ENCODE measurements around the gene LAMB2.
A peak's percentile ranks its signal among the peaks of the same experiment; 100 is the strongest.

LAMB2 gene

GRCh38 chr3:49132437-49133225, at the start of gene LAMB2:
TSS of gene LAMB2 (minus strand) at chr3:49133050. CDS start at chr3:49132867, 183 bp downstream.
- no peak for DNase-seq

- no peak for DNase-seq
Observed at GRCh38 chr3:49181351-49181750, 48.5 kb upstream of the LAMB2 start.

- no peak for DNase-seq
Observed at GRCh38 chr3:49180116-49180515, 47.3 kb upstream of the LAMB2 start.

DNA sequence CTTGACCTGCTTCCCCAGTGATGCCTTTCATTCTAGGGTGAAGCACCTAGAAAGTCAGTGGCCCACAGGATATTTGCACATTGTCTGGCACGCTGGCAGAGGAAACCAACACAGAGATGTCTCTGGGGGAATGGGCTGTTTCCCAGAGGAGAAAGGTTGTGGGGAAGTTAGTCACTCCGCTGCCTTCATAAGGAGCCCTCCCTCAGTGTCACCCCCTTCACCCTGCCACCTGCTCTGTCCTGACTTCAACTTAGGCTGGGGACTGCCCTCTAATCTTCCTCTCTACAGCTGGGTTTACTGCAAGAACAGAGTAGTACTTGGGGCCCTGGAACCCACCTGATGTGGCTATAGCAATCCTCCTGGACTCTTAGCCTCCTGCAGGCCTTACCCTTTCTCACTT, 44.2 kb upstream of the LAMB2 start:
- no peak for DNase-seq

DNA sequence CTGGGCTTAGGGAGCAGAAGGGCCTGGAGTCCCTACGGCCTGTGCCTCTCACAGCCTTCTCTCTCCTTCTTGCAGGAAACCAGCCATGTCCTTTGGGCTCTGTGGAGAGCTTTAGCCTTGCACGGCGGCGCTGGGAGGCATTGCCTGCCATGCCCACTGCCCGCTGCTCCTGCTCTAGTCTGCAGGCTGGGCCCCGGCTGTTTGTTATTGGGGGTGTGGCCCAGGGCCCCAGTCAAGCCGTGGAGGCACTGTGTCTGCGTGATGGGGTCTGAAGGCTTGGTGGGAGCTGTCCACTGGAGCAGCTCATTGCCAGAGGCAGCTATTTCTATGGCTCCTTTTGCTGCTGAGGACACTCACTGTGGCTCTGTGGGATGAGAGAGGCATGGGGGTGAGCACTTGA, 42.7 kb upstream of the LAMB2 start:
- no peak for DNase-seq

DNA sequence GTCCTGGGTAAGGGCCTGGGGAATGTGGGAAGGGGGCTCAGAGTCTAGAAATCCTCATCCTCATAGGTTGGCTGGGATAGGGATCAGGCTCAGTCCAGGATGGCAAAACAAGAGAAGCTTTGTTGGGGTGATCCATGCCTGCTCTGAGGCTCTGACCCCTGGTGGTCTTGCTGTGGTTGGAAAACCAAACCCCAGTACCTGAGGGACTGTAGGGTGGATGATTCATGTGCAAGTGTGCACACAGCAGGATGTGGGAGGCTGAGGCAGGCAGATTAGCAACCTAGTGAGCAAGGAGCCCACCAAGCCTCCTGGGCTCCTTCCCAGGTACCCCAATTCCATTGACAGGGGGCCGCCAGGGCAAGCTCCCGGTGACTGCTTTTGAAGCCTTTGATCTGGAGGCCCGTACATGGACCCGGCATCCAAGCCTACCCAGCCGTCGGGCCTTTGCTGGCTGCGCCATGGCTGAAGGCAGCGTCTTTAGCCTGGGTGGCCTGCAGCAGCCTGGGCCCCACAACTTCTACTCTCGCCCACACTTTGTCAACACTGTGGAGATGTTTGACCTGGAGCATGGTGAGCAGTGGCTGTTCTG, 41.6 kb upstream of the LAMB2 start:
- DNase-seq = no peak

DNA sequence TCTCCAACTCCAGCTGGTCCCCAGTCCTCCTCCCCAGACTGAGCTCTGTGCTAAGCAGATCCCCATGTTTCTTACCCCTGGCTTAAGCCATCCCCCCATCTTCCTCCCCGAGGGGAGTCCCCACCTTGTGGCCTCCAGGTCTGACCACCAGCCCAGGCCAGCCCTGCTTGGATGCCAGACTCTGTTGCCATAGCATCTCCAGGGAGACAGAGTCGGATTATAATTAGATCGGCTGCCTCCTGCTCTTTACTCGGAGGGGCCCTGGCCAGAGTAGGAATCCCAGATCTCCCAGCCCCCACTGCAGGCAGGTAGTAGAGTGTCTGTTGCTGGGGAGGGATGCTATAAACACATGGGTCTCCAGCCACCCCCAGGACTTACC, 40.9 kb upstream of the LAMB2 start:
- DNase-seq = no peak

- no peak for DNase-seq
Observed at GRCh38 chr3:49173116-49173791, 40.4 kb upstream of the LAMB2 start.

DNA sequence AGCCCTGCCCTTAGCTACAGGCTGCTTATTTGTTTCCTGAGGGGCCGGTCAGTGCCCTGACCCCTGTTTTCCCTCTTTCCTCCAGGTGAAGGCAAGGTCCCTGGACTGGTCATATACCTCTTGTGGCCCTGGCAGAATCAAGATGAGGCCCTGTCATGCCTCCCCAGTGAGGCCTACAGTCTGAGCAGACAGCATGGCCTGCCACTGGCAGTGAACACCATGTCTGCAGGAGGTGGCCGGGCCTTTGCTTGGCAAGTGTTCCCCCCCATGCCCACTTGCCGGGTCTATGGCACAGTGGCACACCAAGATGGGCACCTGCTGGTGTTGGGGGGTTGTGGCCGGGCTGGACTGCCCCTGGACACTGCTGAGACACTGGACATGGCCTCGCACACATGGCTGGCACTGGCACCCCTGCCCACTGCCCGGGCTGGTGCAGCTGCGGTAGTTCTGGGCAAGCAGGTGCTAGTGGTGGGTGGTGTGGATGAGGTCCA, 39.7 kb upstream of the LAMB2 start:
- DNase-seq = no peak

GRCh38 chr3:49171775-49172500, 39.1 kb upstream of the LAMB2 start:
- DNase-seq = no peak

GRCh38 chr3:49171119-49171774, 38.4 kb upstream of the LAMB2 start, which contains the start of gene KLHDC8B:
TSS of gene KLHDC8B (plus strand) at chr3:49171598. CDS start at chr3:49172770, 1,172 bp downstream.
- DNase-seq = peak; percentile 86

DNA sequence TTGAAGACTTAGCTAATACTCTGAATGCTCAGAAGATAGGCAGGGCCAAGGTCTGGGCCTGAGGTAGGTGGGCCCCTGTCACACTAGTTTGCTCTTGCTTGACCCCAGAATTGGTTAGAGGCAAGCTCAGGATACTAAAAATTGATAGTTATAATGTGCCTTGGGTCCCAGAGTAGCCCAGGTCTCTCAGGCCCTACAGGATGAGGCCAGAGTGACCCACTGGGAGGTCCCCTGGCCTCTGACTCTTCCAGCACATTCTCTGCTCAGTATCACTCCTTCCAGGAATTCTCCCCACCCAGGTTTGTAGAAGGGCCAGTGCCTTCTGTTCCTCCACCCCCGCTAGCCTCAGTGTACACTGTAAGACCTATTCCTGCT, 37.9 kb upstream of the LAMB2 start:
- DNase-seq = no peak

DNA sequence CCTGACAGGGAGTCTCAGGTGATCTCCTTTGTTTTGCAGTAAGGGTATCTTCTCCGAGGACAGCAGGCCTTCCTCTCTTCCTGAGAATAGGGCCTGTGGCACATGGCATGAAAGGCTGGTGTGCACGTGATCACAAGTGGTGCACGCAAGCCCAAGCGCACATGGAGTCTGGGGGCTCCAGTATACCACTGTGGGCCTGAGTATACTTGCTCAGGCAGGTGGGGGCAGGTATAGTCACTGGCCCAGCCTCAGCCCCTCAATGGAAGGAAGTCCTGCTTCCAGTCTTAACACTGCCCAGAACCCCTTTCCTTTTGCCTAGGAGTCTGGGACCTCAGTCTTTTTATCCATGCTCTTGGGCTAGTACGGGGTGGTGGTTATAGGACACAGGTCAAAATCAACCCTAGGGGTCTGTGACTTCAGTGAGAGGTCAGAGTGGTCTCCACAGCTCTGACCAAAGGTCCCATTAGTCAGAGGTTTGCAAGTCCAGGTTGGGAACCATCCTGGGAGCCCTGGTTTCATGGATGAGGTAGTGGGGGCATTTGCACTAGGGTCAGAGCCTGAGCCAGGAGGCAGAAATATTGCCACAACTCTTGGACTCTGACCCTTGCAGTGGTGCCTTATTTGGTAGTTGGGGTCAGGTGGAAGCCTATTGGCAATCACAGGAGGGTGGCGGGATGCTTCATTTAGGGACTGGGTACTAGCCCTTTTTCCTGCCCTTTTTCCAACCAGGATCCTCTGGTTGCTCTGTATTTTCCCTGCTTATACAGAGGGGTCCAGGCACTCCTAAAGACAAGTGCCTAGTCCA, 34.1 kb upstream of the LAMB2 start:
- DNase-seq = no peak

- DNase-seq = peak; percentile 80
Observed at GRCh38 chr3:49165771-49166751, 33.2 kb upstream of the LAMB2 start, which contains the start of gene CCDC71. TSS of gene CCDC71 (minus strand) at chr3:49166331. CDS start at chr3:49164208, 2,123 bp downstream.

DNA sequence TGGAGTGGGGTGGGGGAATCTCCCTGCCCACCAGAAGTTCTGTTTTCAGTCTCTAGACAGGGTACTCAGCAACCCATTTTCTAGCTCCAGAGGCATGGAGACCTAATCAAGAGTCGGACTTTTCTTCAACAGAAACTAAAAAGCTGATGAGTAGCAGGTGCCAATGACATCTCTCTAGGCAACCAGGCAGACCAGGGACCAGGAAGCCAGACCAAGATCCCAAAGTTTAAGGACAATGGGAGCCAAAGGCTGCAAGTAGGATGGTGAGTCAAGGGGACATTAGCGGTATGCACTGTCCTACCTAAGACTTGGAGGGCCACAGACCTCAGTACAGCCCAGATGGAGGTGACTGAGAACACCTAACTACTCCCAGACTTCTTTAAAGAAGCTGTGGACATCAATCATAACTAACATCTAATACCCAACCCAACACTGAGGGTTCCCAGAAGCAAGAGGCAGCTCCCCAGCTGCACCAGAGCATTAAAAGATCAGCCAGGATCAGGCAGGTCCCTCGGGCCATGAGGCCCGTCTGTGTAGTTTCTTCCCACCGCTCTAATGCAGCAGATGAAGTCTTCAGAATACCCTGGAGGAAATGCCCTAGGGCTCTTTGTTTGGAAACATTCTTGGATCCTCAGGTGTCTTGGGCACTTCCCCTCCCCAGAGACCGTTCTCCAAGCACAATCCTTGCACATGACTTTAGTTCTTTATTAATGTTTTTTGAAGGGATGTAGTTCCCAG, 32.3 kb upstream of the LAMB2 start:
- DNase-seq = no peak

- DNase-seq = no peak
Observed at GRCh38 chr3:49163609-49164008, 30.8 kb upstream of the LAMB2 start.

DNA sequence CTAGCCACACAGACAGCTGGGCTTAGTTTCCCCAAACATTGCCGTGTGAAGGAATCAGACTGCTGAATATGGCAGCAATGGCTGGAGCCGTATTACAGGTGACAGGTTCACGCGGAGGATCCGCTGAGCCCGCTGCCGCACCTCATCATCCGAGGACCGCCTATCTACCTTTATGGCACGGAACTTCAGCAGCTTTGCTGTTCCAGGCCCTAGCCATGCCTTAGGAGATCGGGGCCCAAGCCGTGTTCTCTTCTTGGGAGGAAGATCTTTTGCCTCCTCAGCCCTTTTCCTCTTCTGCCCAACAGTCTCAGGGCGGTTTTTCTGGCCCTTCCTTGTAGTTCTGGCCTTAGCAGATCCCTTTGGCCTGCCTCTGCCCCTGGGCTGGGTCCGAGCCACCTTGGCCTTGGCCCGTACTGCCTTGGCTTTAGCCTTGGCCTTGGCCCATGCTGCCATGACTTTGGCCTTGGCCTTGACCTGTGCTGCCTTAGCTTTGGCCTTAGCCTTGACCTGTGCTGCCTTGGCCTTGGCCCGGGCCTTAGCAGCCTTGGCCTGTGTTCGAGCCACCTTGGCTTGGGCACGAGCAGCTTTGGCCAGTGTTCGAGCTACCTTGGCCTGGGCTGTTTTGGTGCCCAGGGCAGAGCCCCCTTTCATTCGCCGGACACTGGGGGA, 30.0 kb upstream of the LAMB2 start:
- DNase-seq = no peak

GRCh38 chr3:49161808-49162530, 29.1 kb upstream of the LAMB2 start:
- DNase-seq = no peak
